CD4-positive, alpha-beta T cell (primary cell): ENCODE data around the gene NEK1. TPM values are rescaled to one million over a fixed set of nuclear protein-coding genes. Genes with fewer than 3 reads are reported as not detected.

Source experiments
- ATAC-seq: fragments of 200-7000 bp; cut with Tn5 transposase; one replicate; pipeline ENCODE4 v1.10.0; 2022; ENCODE audit warnings: mild to moderate bottlenecking; ENCODE audit not compliant: poor library complexity
- CTCF ChIA-PET: fragments of 350-600 bp; sonication (Branson Sonifier 250); formaldehyde crosslinking; loops from one replicate; lab custom pipeline; 2021; ENCODE audit warnings: antibody characterized with exemption, inconsistent platforms; lab: Charles Lee
- POLR2A ChIA-PET: fragments of 350-600 bp; sonication (Branson Sonifier 250); formaldehyde crosslinking; loops from one replicate; lab custom pipeline; 2021; ENCODE audit warnings: antibody characterized with exemption, inconsistent platforms; lab: Charles Lee
- DNase-seq, 14 experiments: peaks; one replicate each; pipeline ENCODE4 v3.0.0-alpha.2; 2013 to 2020; ENCODE audit warnings: mixed read lengths in 2 of 14
- H3K27ac ChIP-seq, 2 donors: one replicate each; pipeline versions ENCODE4 v1.5.1 to v1.7.0; 2013; ENCODE audit warnings: low read length in 2 of 2, low read depth in 1 of 2, mild to moderate bottlenecking in 1 of 2
- H3K27me3 ChIP-seq, 2 experiments: 1 replicate in 1 of 2; 2 replicates in 1 of 2; pipeline versions ENCODE4 v1.6.1 to v1.7.0; 2013; ENCODE audit warnings: low read length in 2 of 2, control low read depth in 1 of 2, mild to moderate bottlenecking in 1 of 2, moderate library complexity in 1 of 2; ENCODE audit not compliant: insufficient read depth in 2 of 2, control insufficient read depth in 1 of 2
- H3K36me3 ChIP-seq: one replicate; pipeline ENCODE4 v1.6.1; 2013; ENCODE audit warnings: low read length, control low read depth; ENCODE audit not compliant: insufficient read depth
- H3K4me1 ChIP-seq: one replicate; pipeline ENCODE4 v1.6.1; 2013; ENCODE audit warnings: low read length, control low read depth; ENCODE audit not compliant: insufficient read depth
- H3K4me3 ChIP-seq: one replicate; pipeline ENCODE4 v1.5.1; 2013; ENCODE audit warnings: mild to moderate bottlenecking, low read length, moderate library complexity
- H3K9me3 ChIP-seq, 2 experiments: 1 replicate in 1 of 2; 2 replicates in 1 of 2; pipeline versions ENCODE4 v1.6.1 to v1.7.0; 2013; ENCODE audit warnings: low read length in 2 of 2, mild to moderate bottlenecking in 2 of 2, control low read depth in 1 of 2, moderate library complexity in 1 of 2; ENCODE audit not compliant: control insufficient read depth in 1 of 2, insufficient read depth in 1 of 2
- H3K27ac Mint-ChIP-seq: one replicate; pipeline ENCODE4 v1.8.0; 2020; ENCODE audit warnings: mixed read lengths
- H3K27me3 Mint-ChIP-seq: one replicate; pipeline ENCODE4 v1.8.0; 2021; ENCODE audit warnings: mixed read lengths
- H3K36me3 Mint-ChIP-seq: one replicate; pipeline ENCODE4 v1.8.0; 2021; ENCODE audit warnings: low read depth, mixed read lengths
- H3K4me1 Mint-ChIP-seq: one replicate; pipeline ENCODE4 v1.8.0; 2021; ENCODE audit warnings: low read depth, mixed read lengths
- H3K4me3 Mint-ChIP-seq: one replicate; pipeline ENCODE4 v1.8.0; 2020; ENCODE audit warnings: mild to moderate bottlenecking, mixed read lengths
- H3K9me3 Mint-ChIP-seq: one replicate; pipeline ENCODE4 v1.8.0; 2020; ENCODE audit warnings: mixed read lengths
- intact Hi-C, 2 experiments: fragments of 100-400 bp; cut with DNase I in 1 of 2; cut with micrococcal nuclease in 1 of 2; formaldehyde crosslinking; loops; one replicate each; pipeline versions ENCODE4 v1.15.1 to v1.9.0; 2023 to 2025; cut with DNase I, micrococcal nuclease
- total RNA-seq, 174 experiments: library from RNA in 2 of 174; stranded (reverse) in 2 of 174; gene quantifications; one replicate each; pipeline ENCODE4 v1.2.3 and lab custom pipeline; 2021 to 2026
- TF ChIP-seq, protein P1 (sequence below): fragments of 200-600 bp; IDR thresholded peaks from one replicate; pipeline ENCODE4 v1.8.0; 2022; ENCODE audit warnings: antibody characterized with exemption, mild to moderate bottlenecking

NEK1 gene
- total RNA-seq, 2 experiments from 2014 or later = 9.5 to 10.2 TPM

DNA sequence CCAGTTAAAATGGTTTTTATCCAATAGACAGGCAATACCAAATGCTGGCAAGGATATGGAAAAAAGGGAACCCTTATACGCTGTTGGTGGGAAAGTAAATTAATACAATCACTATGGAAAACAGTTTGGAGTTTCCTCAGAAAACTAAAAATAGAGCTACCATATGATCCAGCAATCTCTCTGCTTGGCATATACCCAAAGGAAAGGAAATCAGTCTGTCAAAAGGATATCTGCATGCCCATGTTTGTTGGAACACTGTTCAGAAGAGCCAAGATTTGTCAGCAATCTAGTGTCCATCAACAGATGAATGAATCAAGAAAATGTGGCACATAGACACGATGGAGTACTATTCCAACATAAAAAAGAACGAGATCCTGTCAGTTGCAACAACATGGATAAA, 250.6 kb downstream of the NEK1 start:
- ATAC-seq (no peak), DNase-seq (no peak)
- ChIA-PET POLR2A (no interaction called here), CTCF (no interaction called here)
- no peaks in the 10 kb centered on the region for H3K4me1 Mint-ChIP-seq
- Histone ChIP-seq H3K27me3 (peaks cover 0 to 2% of the 10 kb centered on the region in 2 experiments), H3K4me1 (no peaks in the 10 kb centered on the region), H3K36me3 (no peaks in the 10 kb centered on the region), H3K9me3 (peaks cover 0 to 4% of the 10 kb centered on the region in 2 experiments), H3K4me3 (no peak overlapping the region), H3K27ac (no peak overlapping the region)
- H3K36me3 Mint-ChIP-seq = no peaks in the 10 kb centered on the region
- H3K27me3 Mint-ChIP-seq = peaks cover 5% of the 10 kb centered on the region
- intact Hi-C loops = no loop called here
- H3K27ac Mint-ChIP-seq = no peak overlapping the region
- H3K4me3 Mint-ChIP-seq = no peak overlapping the region
- H3K9me3 Mint-ChIP-seq = no peaks in the 10 kb centered on the region
- TF ChIP-seq, protein P1, sequence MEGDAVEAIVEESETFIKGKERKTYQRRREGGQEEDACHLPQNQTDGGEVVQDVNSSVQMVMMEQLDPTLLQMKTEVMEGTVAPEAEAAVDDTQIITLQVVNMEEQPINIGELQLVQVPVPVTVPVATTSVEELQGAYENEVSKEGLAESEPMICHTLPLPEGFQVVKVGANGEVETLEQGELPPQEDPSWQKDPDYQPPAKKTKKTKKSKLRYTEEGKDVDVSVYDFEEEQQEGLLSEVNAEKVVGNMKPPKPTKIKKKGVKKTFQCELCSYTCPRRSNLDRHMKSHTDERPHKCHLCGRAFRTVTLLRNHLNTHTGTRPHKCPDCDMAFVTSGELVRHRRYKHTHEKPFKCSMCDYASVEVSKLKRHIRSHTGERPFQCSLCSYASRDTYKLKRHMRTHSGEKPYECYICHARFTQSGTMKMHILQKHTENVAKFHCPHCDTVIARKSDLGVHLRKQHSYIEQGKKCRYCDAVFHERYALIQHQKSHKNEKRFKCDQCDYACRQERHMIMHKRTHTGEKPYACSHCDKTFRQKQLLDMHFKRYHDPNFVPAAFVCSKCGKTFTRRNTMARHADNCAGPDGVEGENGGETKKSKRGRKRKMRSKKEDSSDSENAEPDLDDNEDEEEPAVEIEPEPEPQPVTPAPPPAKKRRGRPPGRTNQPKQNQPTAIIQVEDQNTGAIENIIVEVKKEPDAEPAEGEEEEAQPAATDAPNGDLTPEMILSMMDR = no peak

DNA sequence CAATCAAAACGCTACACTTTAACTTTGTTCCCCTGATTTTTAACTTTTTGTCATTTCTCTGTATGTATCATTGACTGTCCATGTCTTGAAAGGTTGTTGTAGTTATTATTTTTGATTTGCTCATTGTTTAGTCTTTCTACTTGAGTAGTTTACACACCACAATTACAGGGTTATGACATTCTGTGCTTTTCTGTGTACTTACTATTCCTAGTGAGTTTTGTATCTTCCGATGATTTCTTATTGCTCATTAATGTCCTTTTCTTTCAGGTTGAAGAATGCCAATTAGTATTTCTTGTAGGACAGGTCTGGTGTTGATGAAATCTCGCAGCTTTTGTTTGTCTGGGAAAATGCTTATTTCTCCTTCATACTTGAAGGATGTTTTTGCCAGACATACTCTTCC, 252.4 kb downstream of the NEK1 start:
- H3K4me3 ChIP-seq = no peak overlapping the region
- H3K27ac Mint-ChIP-seq = no peak overlapping the region
- ATAC-seq (no peak), DNase-seq (no peak)
- no peaks in the 10 kb centered on the region for H3K36me3 Mint-ChIP-seq
- no peak overlapping the region for H3K4me3 Mint-ChIP-seq
- no peaks in the 10 kb centered on the region for H3K36me3 ChIP-seq
- H3K27me3 Mint-ChIP-seq = peaks cover 5% of the 10 kb centered on the region
- no peak overlapping the region for H3K27ac ChIP-seq
- POLR2A ChIA-PET = no interaction called here
- H3K9me3 Mint-ChIP-seq = no peaks in the 10 kb centered on the region
- H3K27me3 ChIP-seq = peaks cover 0 to 2% of the 10 kb centered on the region in 2 experiments
- intact Hi-C loops = no loop called here
- TF ChIP-seq, protein P1 = no peak
- H3K9me3 ChIP-seq = no peaks in the 10 kb centered on the region
- no peaks in the 10 kb centered on the region for H3K4me1 ChIP-seq
- H3K4me1 Mint-ChIP-seq = no peaks in the 10 kb centered on the region
- CTCF ChIA-PET = no interaction called here

DNA sequence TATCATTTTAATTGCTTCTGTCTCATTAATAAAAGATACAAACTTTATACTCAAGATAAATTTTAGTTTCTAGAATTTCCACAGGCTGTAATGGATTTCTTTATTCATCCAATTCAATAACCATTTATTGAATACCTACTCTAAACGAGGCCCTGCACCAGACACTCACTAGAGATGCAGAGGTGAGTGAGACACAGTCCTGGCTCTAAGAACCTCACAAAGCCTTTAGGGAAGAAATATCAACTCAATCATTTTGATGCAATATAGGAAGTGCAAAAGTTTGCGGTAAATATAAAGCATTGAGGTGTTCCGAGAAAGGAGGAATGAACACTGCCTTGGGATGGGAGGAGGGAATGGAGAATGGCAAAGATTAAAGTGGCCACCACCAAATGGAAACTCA, 260.0 kb downstream of the NEK1 start:
- ATAC-seq (no peak), DNase-seq (no peak)
- Histone ChIP-seq H3K36me3 (no peaks in the 10 kb centered on the region), H3K27me3 (no peaks in the 10 kb centered on the region), H3K9me3 (no peaks in the 10 kb centered on the region), H3K4me1 (no peaks in the 10 kb centered on the region), H3K27ac (no peak overlapping the region), H3K4me3 (no peak overlapping the region)
- no peaks in the 10 kb centered on the region for H3K36me3 Mint-ChIP-seq
- no peak overlapping the region for H3K27ac Mint-ChIP-seq
- no peaks in the 10 kb centered on the region for H3K4me1 Mint-ChIP-seq
- H3K4me3 Mint-ChIP-seq = no peak overlapping the region
- POLR2A ChIA-PET = no interaction called here
- TF ChIP-seq, protein P1 = no peak
- CTCF ChIA-PET = no interaction called here
- no peaks in the 10 kb centered on the region for H3K27me3 Mint-ChIP-seq
- intact Hi-C loops = no loop called here
- no peaks in the 10 kb centered on the region for H3K9me3 Mint-ChIP-seq
